Mammary epithelial cell (primary cell): ENCODE data around the gene POU6F2.

Experiments used
- EZH2 ChIP-seq: IDR thresholded peaks from 2 replicates; pipeline ENCODE4 v1.6.1; 2012; ENCODE audit warnings: low read length, inconsistent platforms, borderline replicate concordance
- TF ChIP-seq, protein P1 (sequence below), 2 donors: IDR thresholded peaks in 1 of 2; conservative IDR thresholded peaks in 1 of 2; 2 replicates each; pipeline ENCODE4 v1.5.1; 2011 to 2012; ENCODE audit warnings: inconsistent platforms in 2 of 2, low read length in 2 of 2, mild to moderate bottlenecking in 2 of 2, control low read depth in 1 of 2, low read depth in 1 of 2; ENCODE audit not compliant: insufficient read depth in 1 of 2; ENCODE audit errors: extremely low read depth in 1 of 2

DNA sequence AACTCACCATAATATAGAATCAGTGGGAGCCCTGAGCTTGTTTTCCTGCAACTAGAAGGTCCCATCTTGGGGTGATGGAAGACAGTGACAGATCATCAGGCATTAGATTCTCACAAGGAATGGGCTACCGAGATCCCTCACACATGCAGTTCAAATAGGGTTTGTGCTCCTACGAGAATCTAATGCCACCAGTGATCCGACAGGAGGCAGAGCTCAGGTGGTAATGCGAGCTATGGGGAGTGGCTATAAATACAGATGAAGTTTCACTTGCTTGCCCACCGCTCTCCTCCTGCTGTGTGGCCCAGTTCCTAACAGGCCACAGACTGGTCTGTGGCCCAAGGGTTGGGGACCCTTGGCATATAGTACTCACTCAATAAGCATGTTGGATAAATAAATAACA, 93.4 kb downstream of the POU6F2 start:
- TF ChIP-seq, protein P1, sequence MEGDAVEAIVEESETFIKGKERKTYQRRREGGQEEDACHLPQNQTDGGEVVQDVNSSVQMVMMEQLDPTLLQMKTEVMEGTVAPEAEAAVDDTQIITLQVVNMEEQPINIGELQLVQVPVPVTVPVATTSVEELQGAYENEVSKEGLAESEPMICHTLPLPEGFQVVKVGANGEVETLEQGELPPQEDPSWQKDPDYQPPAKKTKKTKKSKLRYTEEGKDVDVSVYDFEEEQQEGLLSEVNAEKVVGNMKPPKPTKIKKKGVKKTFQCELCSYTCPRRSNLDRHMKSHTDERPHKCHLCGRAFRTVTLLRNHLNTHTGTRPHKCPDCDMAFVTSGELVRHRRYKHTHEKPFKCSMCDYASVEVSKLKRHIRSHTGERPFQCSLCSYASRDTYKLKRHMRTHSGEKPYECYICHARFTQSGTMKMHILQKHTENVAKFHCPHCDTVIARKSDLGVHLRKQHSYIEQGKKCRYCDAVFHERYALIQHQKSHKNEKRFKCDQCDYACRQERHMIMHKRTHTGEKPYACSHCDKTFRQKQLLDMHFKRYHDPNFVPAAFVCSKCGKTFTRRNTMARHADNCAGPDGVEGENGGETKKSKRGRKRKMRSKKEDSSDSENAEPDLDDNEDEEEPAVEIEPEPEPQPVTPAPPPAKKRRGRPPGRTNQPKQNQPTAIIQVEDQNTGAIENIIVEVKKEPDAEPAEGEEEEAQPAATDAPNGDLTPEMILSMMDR (conservative IDR thresholded peaks at IDR 0.05 in 1 of 2, IDR thresholded peaks at IDR 0.05 in 1 of 2; ENCODE audit: extremely low read depth in 1 of 2, insufficient read depth in 1 of 2, low read depth in 1 of 2, low read length in 2 of 2): no peak
- no peak for TF ChIP-seq EZH2
